Activated effector memory CD4-positive, alpha-beta T cell treated with Interleukin-2 at 50 U/mL for 16 hours (primary cell): Measurements from ENCODE around the gene TLL1.

Experiments used
- DNase-seq: peaks from one replicate; pipeline ENCODE4 v3.0.0-alpha.2; 2020

The TLL1 gene

GRCh38 chr4:165982934-165983333 is 109.9 kb downstream of the TLL1 start:
- DNase-seq = no peak

GRCh38 chr4:165986956-165987698 is 114.1 kb downstream of the TLL1 start:
- no peak for DNase-seq

DNA sequence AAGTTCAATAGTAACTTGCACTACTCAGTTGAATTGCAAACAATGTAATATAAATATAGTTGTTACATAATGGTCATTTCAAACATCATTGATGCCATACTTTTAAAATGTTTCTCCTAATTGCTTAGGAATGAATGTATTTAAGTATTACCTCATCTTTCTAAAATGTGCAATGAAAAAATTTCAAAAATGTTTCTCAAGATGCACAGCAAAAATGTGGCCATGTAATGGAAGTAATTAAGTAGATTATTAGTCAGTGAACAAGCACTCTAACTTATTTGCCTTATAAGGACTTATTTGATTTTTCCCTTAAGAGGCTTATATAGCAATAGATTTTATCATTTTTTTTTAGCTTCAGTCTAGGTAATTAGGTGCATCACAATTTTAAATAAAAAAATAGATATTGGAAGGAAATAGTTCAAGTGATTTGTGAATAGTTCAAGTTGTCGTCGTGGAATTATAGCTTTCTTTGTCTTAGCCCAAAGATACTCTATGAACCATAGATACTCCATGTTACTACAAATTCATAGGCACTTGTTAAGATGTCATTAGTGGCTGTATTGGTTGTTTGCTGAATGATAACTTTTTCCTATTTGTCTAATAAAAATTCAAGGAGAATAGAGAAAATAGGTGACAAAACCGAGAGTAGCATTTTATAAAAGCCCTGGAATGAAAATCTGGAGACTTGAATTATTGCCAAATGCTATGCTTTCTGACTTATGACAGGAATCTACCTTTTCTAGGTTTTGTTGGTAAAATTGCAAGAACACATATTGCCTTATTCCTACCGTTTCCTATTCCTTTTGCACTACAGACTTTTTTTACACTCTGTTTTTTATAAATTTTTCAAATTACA is 118.5 kb downstream of the TLL1 start:
- no peak for DNase-seq

DNA sequence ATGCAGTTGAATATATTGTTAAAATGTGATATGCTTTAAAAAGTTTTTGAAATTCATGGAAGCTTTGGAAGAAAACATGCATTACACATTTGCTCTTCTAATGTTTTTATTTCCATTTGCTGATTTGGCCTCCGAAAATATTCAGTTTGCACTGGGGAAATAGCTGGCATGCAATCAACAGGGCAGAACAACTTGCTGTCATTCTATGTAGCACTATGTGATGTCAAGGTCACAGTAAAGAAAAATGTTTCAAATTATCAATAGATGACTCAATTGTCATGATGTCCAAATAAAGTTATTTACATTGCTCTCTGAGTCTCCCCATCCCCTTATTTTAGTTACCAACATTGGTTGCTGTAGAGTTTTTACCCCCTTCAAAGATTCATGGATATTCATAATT is 119.2 kb downstream of the TLL1 start:
- no peak for DNase-seq

DNA sequence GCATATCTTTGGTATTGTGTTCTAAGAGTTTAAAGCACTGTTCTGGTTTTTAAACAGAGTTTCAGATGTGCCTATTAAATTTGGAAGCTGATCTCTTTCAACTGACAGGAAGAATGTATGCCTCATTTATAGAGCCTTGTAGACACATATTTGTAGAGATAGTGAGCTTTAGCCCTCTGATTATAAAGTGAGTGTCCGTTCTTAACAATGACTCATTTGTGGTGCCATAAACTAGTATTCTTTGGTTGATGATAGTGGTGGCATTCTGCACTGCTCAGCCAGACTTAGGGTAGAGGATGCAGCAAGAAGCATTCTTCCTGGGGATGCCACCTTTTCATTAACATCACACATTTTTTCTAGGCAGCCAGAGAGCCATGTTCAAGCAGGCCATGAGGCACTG is 121.7 kb downstream of the TLL1 start:
- no peak for DNase-seq

DNA sequence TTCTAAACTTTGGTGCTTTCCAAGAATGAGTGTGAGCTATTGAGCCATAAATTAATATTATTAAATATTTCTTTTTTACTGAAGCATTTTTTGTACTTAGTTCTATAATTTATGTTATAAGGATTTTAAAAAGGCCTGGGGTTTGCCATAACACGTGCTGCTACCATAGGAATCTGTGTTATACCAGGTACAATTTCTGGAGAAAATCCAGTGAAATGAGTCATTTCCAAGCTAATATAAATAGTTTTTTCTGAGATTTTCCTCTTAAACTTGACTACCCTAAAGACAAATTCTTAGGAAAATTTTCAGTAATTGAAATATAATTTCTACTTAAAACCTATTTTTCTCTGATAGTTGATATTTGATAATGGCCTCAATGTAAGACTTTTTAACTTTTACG is 130.8 kb downstream of the TLL1 start:
- no peak for DNase-seq

DNA sequence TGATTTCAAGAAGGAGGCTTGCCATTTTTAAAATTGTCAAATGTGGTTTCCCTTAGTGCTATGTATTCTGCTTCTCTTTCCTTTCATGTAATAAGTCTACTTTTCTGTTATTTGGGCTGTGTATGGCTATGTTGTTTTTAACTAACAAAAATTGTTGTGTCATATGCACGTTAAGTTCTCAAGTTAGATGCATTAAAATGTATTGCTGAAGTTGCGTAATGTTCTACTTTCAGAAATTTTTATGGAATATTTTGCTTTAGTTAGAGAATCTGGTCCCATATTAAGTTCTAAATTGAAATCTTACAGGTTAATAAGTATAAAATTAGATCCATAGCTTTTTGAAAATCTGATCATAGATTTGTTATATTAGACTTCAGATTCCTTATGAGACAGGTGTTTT is 133.2 kb downstream of the TLL1 start:
- no peak for DNase-seq

- DNase-seq = no peak
These were observed 135.5 kb downstream of the TLL1 start for GRCh38 chr4:166008510-166008909.

- no peak for DNase-seq
These were observed 139.3 kb downstream of the TLL1 start for GRCh38 chr4:166012129-166013030.

- DNase-seq = no peak
These were observed 141.4 kb downstream of the TLL1 start for GRCh38 chr4:166014411-166014810.

DNA sequence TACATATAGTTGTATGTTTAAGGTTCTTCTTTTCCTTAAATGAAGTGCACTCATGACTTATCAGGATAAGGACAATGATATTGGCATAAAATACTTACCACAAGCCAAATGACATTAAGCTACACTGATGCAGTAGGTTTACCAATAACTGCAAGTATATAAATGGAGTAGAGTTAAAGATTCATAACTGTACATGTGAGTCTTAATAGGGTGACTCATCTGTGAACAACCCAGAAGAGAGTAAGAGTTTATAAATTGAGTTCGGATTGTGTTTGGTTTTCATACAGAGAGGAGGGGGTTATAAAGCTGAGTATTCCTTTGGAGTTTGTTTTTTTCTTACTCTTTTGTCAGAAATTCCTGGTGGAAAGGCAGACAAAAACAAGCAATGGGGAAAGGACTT is 144.8 kb downstream of the TLL1 start:
- no peak for DNase-seq

- no peak for DNase-seq
These were observed 146.6 kb downstream of the TLL1 start for GRCh38 chr4:166019441-166020220.

DNA sequence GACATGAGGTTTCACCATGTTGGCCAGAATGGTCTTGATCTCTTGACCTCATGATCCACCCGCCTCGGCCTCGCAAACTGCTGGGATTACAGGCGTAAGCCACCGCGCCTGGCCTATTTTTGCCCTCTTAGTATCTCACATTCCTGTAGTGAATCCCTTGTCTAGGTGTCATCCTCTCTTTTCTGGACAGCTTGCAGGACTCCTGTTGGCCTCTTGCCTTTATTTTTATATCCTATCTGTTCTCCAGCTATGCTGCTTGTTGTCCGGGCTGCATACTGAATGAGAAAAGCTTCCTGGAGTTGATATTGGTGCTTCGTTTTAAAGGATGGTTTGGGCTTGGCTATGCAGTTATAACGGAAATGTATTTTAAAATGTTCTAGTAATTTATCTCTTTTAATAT is 148.6 kb downstream of the TLL1 start:
- no peak for DNase-seq

DNA sequence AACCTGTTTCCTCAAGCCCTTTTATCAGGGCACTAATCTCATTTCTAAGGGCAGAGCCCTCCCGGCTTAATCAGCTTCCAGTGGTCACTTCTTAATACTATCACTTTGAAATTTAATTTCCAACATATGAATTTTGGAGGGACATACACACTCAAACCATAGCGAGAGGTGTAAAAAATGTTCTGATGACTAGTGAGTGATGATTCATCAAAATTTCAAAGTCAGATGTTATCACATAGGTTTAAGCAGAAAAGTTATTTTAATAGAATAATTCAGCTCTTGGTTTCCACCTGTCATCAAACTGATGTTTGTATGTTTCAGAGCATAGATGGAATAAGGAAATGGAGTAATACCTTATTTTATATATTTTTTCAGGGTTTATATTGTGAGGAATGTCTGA is 161.9 kb downstream of the TLL1 start:
- no peak for DNase-seq

DNA sequence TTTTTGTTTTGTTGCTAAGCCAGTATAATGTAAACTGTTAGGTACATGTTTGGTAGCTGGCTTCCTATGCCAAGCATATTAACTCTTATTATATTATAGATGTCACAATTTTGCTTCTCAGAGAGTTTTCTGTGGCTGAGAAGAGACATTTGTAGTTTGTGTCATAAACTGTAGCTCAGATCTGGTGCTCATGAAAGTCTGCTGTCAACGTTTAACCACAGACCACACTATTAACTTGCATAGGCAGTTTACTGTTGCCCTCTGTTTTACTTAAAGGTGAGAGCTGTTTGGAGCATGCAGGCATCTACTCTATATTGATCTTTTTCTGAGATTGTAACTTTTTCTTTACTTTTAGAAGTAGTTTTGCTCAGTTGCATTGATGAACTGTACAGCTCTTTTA is 166.8 kb downstream of the TLL1 start:
- no peak for DNase-seq

DNA sequence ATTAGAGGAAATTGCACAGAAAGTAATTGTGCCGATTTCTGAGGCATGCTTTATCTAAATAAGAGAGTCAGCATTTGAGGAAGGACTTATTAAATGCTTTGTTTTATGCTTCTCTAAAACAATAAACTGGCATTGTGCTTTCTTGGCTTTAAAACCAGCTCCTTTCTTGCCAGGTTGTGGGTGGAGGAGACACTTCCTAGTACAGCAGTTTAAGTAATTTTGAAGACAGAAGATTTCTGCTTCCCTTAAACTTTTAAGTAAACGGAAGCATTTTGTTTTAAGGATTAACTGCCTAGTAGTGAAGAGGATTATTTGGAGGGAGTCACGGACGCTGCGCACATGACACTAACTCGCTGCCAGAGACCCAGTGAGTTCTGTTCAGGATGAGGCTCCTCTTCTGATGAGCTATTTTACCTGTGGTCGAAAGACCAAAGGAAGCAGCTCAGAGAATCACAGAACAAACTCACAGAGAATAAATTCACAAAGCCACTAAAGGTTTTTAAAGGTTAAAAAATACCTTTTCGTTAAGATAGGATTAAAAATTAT is 169.5 kb downstream of the TLL1 start:
- DNase-seq = no peak

- DNase-seq = no peak
These were observed 170.8 kb downstream of the TLL1 start for GRCh38 chr4:166043801-166044200.

DNA sequence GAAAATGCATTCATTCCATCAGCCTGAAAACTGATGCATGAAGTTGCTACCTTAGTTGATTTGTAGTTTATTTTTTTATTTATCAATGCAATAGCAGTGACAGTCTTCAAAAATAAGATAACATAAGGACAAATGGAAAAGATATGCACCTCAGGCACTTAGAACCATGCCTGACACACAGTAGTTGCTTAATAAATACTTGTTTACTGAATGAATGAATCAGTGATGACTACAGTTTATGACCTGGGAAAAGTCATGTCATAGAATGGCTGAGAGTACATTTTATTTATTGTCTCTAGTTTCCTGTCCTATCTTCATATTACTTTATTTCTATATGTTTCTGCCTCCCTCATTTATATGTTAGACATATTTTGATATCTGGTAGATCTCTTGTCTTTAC is 171.8 kb downstream of the TLL1 start:
- DNase-seq = no peak

DNA sequence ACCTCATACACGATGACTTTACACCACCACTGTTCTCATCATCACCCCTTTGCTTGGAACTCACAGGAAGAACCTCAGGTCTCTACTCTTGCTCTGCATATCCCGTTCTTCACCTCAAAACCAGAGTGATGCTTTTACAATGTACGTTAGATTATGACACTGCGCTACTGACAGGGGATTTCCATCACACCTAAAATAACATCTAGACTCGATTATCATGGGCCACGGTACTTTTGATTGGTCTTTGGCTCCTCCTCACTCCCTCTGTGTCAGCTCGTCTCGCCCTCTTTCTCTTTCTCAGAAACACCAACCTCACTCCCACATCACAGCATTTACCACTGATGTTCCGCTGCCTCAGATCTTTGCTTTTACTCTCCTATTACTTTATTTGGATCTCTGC is 172.4 kb downstream of the TLL1 start:
- DNase-seq = no peak

DNA sequence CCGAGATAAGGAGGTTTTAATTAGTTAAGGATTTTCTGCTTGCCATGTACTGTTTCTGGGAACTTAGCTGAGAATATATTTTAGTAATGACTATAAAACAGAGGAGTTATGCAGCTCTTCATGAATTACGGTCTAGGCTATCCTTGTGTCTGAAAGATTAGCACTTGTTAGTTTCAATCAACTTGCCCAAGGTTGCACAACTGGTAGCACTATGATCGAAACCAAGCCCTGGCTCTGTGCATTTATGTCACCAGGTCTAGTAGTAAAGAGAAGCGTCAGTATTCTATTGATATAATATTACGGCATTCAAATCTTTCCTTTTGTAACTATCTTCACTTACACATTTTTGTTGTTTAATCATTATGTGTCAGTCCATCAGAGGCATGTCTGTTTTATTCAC is 176.0 kb downstream of the TLL1 start:
- no peak for DNase-seq

GRCh38 chr4:166064721-166065120 is 191.7 kb downstream of the TLL1 start:
- DNase-seq = no peak

- DNase-seq = no peak
These were observed 192.3 kb downstream of the TLL1 start for GRCh38 chr4:166065324-166065723.
